ENCODE data around the gene BICRA. TPM values are rescaled to one million over a fixed set of nuclear protein-coding genes. Genes with fewer than 3 reads are reported as not detected.

The BICRA gene
- total RNA-seq, 3 donors from 2014 or later = 4.2 to 8.3 (median 7.5) TPM

GRCh38 chr19:47637550-47637949, 28.6 kb downstream of the BICRA start:
- DNase-seq (ENCODE audit: low spot score in 2 of 2) = no peak
- TF ChIP-seq POLR2A (IDR thresholded peaks at IDR 0.05) (no peak), POLR2AphosphoS5 (IDR thresholded peaks at IDR 0.05) (no peak), CTCF (IDR thresholded peaks at IDR 0.05) (no peak)
- H3K4me3 ChIP-seq = no peak overlapping the region
- no peaks in the 10 kb centered on the region for H3K36me3 ChIP-seq
- H3K27me3 ChIP-seq = no peaks in the 10 kb centered on the region
- intact Hi-C loops (cut with DNase I; ENCODE audit: low total_unique reads) = no loop called here
- H3K9me3 ChIP-seq = no peaks in the 10 kb centered on the region
- H3K27ac ChIP-seq = peak overlapping the region; percentile 29 to 71
- H3K4me1 ChIP-seq = no peaks in the 10 kb centered on the region

- Histone ChIP-seq H3K36me3 (no peaks in the 10 kb centered on the region), H3K27me3 (no peaks in the 10 kb centered on the region), H3K4me3 (no peak overlapping the region), H3K4me1 (peaks cover 0 to 5% of the 10 kb centered on the region in 2 donors), H3K9me3 (no peaks in the 10 kb centered on the region), H3K27ac (no peak overlapping the region)
- DNase-seq (ENCODE audit: low spot score in 2 of 2) = no peak
- no peak for TF ChIP-seq CTCF (IDR thresholded peaks at IDR 0.05)
- no peak for TF ChIP-seq POLR2A (IDR thresholded peaks at IDR 0.05)
- no peak for TF ChIP-seq POLR2AphosphoS5 (IDR thresholded peaks at IDR 0.05)
- intact Hi-C loops (cut with DNase I; ENCODE audit: low total_unique reads) = no loop called here
Measured at GRCh38 chr19:47641891-47642485, 33.1 kb downstream of the BICRA start.

GRCh38 chr19:47643281-47643680, 34.3 kb downstream of the BICRA start:
- no peak for DNase-seq (ENCODE audit: low spot score in 2 of 2)
- no peaks in the 10 kb centered on the region for H3K9me3 ChIP-seq
- no peak overlapping the region for H3K27ac ChIP-seq
- H3K36me3 ChIP-seq = no peaks in the 10 kb centered on the region
- intact Hi-C loops (cut with DNase I; ENCODE audit: low total_unique reads) = no loop called here
- peaks cover 0 to 5% of the 10 kb centered on the region in 2 donors for H3K4me1 ChIP-seq
- no peaks in the 10 kb centered on the region for H3K27me3 ChIP-seq
- no peak overlapping the region for H3K4me3 ChIP-seq
- no peak for TF ChIP-seq POLR2A (IDR thresholded peaks at IDR 0.05)
- no peak for TF ChIP-seq CTCF (IDR thresholded peaks at IDR 0.05)

- peak overlapping the region in 1 of 2 donors; percentile 85 for H3K27ac ChIP-seq
- H3K36me3 ChIP-seq = no peaks in the 10 kb centered on the region
- intact Hi-C loops (cut with DNase I; ENCODE audit: low total_unique reads) = no loop called here
- H3K4me3 ChIP-seq = no peak overlapping the region
- no peaks in the 10 kb centered on the region for H3K9me3 ChIP-seq
- no peak for TF ChIP-seq POLR2AphosphoS5 (IDR thresholded peaks at IDR 0.05)
- no peak for TF ChIP-seq CTCF (IDR thresholded peaks at IDR 0.05)
- no peak for TF ChIP-seq POLR2A (IDR thresholded peaks at IDR 0.05)
- peaks cover 0 to 5% of the 10 kb centered on the region in 2 donors for H3K4me1 ChIP-seq
- no peak for DNase-seq (ENCODE audit: low spot score in 2 of 2)
- no peaks in the 10 kb centered on the region for H3K27me3 ChIP-seq
Measured at GRCh38 chr19:47644199-47644598, 35.3 kb downstream of the BICRA start.

GRCh38 chr19:47644743-47645482, 36.0 kb downstream of the BICRA start:
- Histone ChIP-seq H3K27me3 (no peaks in the 10 kb centered on the region), H3K9me3 (no peaks in the 10 kb centered on the region), H3K4me3 (no peak overlapping the region), H3K27ac (peak overlapping the region; percentile 21 to 85), H3K36me3 (no peaks in the 10 kb centered on the region), H3K4me1 (peaks cover 0 to 5% of the 10 kb centered on the region in 2 donors)
- TF ChIP-seq POLR2AphosphoS5 (IDR thresholded peaks at IDR 0.05) = no peak
- no peak for TF ChIP-seq POLR2A (IDR thresholded peaks at IDR 0.05)
- no peak for TF ChIP-seq CTCF (IDR thresholded peaks at IDR 0.05)
- DNase-seq (ENCODE audit: low spot score in 2 of 2) = no peak
- intact Hi-C loops (cut with DNase I; ENCODE audit: low total_unique reads) = no loop called here
